Keratinocyte (primary cell): ENCODE data around the gene ARHGAP6.

Experiments used
- CTCF ChIP-seq, 3 experiments: IDR thresholded peaks in 1 of 3; conservative IDR thresholded peaks in 1 of 3; optimal IDR thresholded peaks in 1 of 3; 2 replicates in 2 of 3; 3 replicates in 1 of 3; pipeline versions ENCODE3 to v1.5.1; 2011; ENCODE audit warnings: low read length in 3 of 3, mild to moderate bottlenecking in 3 of 3, moderate library complexity in 2 of 3, control low read depth in 1 of 3, inconsistent platforms in 1 of 3; ENCODE audit not compliant: insufficient read depth in 2 of 3; ENCODE audit errors: extremely low read depth in 1 of 3
- EZH2 ChIP-seq: IDR thresholded peaks from one replicate; pipeline ENCODE4 v1.6.1; 2012; ENCODE audit warnings: inconsistent platforms, mild to moderate bottlenecking, low read length, moderate library complexity

- TF ChIP-seq CTCF (optimal IDR thresholded peaks at IDR 0.05 in 1 of 3, IDR thresholded peaks at IDR 0.05 in 1 of 3, conservative IDR thresholded peaks at IDR 0.05 in 1 of 3; ENCODE audit: extremely low read depth in 1 of 3, insufficient read depth in 2 of 3, low read length in 3 of 3) (no peak), EZH2 (no peak)
Measured at GRCh38 chrX:11185861-11186260, 479.9 kb downstream of the ARHGAP6 start.
